GM18526 (cell line): ENCODE measurements around the gene DDX20.

Source experiments
- POLR2A ChIP-seq: IDR thresholded peaks from 3 replicates; pipeline ENCODE4 v1.6.1; 2011; ENCODE audit not compliant: insufficient read length; ENCODE audit errors: extremely low read depth

The DDX20 gene

GRCh38 chr1:111729271-111729921 lies 26.3 kb upstream of the DDX20 start:
- TF ChIP-seq POLR2A = no peak

- TF ChIP-seq POLR2A = no peak
Measured at GRCh38 chr1:111729946-111730681, 25.6 kb upstream of the DDX20 start.

GRCh38 chr1:111730706-111731105 lies 25.0 kb upstream of the DDX20 start:
- no peak for TF ChIP-seq POLR2A

GRCh38 chr1:111731956-111732355 lies 23.7 kb upstream of the DDX20 start:
- no peak for TF ChIP-seq POLR2A

GRCh38 chr1:111732718-111733117 lies 23.0 kb upstream of the DDX20 start:
- no peak for TF ChIP-seq POLR2A

GRCh38 chr1:111733183-111733991 lies 22.3 kb upstream of the DDX20 start:
- no peak for TF ChIP-seq POLR2A

GRCh38 chr1:111733992-111734341 lies 21.7 kb upstream of the DDX20 start:
- TF ChIP-seq POLR2A = no peak

GRCh38 chr1:111734426-111734825 lies 21.3 kb upstream of the DDX20 start:
- TF ChIP-seq POLR2A = no peak

GRCh38 chr1:111734856-111735255 lies 20.8 kb upstream of the DDX20 start:
- TF ChIP-seq POLR2A = no peak

GRCh38 chr1:111735321-111735720 lies 20.4 kb upstream of the DDX20 start:
- TF ChIP-seq POLR2A = no peak

GRCh38 chr1:111735858-111736544 lies 19.7 kb upstream of the DDX20 start:
- TF ChIP-seq POLR2A = no peak

GRCh38 chr1:111736548-111737215 lies 19.0 kb upstream of the DDX20 start:
- no peak for TF ChIP-seq POLR2A

GRCh38 chr1:111737216-111738132 lies 18.2 kb upstream of the DDX20 start:
- TF ChIP-seq POLR2A = no peak

GRCh38 chr1:111738133-111738435 lies 17.6 kb upstream of the DDX20 start:
- TF ChIP-seq POLR2A = no peak

- peak; percentile 58 for TF ChIP-seq POLR2A
Measured at GRCh38 chr1:111738436-111739193, 17.1 kb upstream of the DDX20 start.
